Activated T-helper 9 cell treated with anti-CD3 and anti-CD28 coated beads, Interleukin-2, amount 50 U/mL, for 16 hours (primary cell): ENCODE measurements around the gene FARP1.
"Not testable (repeated sequence)": the region's sequence is repeated elsewhere in the genome, so short reads cannot be mapped to it uniquely, and the experiment has no call there.

ENCODE experiments used
- DNase-seq: peaks from one replicate; pipeline ENCODE4 v3.0.0-alpha.2; 2020; ENCODE audit warnings: low read depth

Gene FARP1

DNA sequence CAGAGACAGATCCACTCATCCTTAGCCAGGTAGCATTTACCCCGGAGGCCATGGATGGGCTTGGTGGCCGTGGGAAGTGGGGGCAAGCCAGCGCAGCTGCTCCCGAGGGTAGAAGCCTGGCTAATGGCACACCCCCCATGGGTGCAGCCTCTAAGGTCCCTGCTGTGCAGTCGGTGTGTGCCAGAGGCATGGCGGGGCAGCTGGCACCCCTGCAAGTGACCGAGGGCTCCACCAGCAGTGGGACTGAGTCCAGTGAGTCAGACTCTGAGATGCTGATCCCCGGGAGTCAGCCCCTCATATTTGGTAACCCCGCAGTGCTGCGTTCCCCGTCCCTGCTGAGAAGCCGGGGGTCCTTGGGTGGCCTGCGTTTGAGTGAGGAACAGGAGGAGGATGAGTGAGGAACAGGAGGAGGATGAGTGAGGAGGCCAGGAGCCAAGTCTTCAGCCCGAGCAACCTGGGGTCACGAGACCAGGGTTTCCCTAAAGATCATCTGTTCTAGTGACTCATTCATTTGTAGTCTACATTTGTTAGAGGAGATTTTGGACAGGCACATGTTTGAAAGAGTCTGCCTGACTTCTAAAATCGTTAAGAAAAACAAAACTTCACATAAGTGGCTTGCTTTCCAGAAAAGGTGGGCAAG, 253.3 kb downstream of the FARP1 start:
- no peak for DNase-seq

DNA sequence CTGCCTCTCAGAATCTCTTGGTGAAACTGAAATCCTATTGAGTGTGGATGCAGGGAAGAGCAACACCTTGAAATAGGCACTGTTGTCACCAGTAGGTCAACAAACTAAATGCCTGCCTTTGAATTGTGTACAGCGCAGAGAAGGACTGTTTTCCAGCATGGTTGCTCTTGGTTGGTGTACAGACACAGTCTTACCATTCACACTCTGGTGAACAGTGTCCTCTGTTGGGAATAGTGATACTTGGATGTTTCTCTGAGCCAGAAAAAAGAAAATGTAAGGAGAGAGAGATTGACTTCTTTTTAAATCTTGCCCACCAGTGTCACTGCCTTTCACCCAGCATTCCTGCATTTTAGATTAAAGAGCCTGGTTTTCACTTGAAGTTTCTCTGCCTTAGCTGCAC, 254.3 kb downstream of the FARP1 start:
- DNase-seq: no peak

DNA sequence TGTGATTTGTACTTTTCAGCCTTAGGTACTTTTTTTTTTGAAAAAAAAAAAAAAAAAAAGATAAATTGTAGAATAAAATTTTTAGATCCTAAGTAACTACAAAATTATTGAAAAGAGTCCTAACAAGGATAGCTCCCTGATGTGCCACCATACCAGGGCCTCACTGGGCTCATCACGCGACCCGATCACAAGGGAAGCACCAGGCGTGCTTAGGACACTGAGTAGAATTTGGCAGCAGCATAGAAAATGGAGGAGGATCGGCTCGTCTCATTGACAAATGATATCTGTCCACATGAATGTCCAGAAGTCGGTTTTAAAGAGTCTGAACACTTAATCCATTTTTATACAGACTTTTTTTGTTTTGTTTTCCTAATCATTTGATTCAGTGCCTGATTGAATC, 255.0 kb downstream of the FARP1 start:
- no peak for DNase-seq

DNA sequence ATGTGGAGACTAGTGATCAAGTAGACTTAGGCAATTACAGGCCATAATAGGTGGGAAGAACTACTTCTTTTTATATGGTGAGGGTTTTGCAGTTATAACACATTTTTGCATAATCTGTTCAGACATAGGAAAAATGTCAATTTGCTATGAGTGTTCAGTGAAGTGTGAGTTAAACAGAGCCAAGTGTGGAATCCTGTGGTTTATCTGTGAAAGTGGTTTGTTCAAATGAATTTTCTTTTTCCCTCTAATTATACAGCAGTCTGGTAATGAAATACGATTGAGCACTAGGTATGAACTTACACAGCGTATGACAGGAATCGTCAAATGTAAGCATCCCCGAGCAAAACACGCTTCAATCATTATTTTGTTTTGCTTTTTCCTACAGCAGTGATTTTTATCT, 255.7 kb downstream of the FARP1 start:
- DNase-seq: no peak

DNA sequence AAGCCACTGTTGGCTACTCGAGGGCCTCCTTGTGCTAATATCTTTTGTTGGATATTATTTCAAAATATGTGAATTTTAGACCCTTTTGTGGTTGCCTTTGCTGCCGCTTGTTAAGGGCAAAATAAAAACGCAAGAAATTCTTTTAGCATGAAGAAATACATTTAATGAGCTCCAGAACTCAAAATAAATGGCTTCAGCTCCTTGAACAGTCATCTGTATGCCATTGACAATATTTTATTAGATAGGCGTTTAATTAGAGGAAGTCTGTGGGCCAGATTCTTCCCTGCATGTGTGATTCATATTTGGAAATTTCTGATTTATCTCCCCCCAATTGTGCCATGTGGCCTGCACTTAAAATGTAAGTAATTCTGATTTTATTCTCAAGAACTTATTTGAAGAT, 256.9 kb downstream of the FARP1 start:
- no peak for DNase-seq

DNA sequence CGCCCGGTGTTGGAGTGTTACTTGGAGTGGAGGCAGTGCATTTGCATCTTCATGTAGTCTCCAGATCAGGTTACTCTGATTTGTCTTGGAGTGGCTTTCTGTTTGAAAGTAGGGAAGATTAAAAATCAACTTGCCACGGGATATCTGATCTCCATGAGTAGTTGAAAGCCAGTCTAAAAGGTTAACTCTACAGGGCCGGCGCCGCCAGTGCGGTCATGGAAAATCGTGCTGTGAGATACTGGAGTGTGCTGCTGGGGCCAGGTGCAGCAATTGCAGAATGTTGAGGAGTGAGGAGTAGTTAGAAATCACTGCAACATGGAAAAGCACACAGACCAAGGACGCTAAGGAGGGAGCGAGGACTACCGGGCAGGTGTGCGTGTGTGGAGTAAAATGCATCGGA, 259.0 kb downstream of the FARP1 start:
- DNase-seq: no peak

DNA sequence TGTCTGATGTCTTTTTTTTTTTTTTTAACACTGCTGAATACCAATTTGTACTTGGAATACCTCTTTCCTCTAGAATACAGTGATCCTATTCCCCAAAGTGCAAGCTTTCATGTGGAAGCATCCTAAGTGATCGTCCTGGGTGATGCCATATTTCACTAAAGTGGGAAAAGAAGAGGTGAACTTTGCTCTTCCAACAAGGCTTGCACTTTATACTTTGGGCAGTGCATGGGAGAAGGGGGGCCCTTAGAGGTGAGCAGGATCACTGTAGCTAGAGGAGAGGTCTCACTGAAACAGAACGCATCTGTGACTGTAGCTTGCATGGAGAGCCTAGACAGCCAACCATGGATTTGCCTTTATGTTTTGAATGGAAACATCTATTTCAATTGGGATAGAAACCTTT, 260.2 kb downstream of the FARP1 start:
- DNase-seq: no peak

DNA sequence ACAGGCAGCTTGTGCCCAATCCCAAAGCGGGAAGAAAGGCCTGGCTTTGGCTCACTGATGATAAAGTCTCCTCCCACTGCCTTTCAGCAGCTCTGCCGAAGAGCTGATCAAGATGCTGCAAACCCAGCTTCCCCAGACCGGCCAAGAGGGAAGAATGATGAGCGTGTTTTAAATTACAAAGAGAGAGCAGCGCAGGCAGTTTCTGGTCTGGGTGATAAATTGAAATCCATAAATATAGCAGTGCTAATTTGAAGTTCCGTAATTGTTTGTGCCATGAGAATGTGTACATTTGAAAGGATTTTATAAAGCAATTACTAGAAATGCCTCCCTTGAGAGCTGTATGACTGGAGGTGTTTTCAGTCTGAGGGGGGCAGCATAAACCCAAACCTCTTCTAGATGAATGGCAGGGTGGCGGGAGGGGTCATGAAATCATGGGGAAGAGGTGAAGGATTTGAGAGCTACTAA, 262.2 kb downstream of the FARP1 start:
- DNase-seq: no peak

DNA sequence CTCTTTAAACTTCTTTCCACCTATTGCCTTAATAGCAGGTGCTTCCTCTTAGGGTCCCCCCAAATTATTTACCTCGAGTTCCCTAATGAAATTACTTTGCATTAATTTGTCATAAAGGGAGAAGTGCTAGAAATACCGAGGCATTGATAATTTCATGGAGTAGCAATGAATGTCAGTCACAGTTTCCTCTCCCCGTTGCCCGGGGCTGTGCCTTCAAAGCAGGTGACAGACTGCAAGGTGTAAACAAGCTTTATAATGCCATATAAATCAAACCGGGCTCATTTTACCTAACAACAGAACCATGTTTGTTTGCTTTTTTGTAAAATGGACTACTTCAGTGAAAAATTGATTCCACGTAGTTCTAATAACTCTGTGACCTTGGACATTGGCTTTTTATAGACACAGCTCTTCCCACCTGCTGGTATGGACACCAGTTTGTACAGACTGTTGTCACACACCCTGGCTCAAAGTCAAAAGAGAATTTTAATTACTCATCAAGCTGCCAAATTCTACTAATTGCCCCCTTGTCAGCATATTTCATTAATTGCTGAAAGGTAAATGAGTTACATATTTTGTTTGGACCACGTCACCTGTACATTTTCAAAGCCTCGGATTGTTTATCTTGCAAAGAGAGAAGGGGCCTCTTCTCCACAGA, 262.9 kb downstream of the FARP1 start:
- DNase-seq: no peak

DNA sequence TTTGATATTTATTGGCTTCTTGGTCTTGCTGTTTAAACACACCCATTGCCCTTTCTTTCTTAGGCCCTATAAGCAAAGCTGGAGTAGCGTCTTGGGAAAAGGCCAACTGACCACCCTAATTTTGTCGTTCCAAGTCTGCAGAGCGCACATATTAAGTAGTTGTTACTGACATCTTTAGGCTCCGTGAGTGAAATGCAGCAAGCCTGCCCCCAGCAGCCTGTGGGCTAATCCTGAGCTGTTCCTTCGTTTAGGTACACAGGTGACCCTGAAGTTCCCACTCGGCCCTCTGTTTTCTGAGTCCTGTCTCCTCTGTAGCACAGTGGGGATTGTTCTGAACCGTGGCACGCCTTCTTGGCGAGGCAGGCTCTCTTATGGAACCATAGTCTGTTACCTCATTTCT, 263.5 kb downstream of the FARP1 start:
- no peak for DNase-seq

DNA sequence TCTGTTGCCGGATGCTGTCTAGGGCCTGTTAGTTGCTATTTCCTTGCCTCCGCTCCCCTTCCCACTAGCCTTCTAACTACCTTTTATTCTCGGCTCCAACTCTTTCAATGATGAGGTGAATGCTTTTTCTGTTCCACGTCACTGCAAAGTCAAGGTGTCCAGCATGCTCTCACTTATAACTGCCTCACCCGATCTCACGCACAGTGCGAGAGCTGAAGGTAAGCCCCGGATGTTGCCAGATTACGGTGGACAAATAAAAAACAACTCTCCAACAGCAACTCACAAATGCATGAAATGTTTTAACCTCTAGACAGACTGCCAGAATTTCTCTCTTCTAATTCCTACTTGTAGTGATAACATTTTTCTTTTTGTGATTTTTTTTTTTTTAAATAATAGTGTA, 264.1 kb downstream of the FARP1 start:
- no peak for DNase-seq

DNA sequence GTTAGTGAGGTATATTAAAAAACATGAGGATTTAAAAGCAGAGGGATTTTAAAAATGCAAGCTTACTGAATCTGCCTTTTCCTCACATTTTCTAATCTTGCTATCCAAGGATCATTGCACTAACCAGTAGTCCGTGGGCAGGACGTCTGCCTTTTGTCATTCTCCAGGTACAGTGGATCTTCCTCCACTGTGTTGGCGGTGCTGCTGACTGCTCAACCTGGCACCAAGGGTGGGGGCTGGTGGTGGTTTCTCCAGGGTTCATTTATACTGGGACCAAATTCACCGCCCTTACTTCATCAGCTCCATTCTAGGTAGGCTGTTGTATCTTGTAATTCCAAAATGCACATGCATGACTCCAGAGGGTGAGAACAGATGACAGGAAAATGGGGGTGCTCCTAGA, 264.7 kb downstream of the FARP1 start:
- no peak for DNase-seq

DNA sequence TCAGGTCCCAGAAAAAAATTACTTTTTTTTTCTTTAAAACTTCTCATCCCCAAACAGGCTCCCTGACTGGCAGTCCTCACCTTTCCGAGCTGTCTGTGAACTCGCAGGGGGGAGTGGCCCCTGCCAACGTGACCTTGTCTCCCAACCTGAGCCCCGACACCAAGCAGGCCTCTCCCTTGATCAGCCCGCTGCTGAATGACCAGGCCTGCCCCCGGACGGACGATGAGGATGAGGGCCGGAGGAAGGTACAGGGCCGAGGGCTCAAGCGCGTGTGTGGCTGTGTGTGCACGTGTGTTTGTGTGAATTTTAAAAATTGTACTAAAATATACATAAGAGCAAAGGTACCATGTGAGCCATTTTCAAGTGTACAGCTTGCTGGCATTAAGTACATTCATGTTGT, 266.4 kb downstream of the FARP1 start:
- no peak for DNase-seq

DNA sequence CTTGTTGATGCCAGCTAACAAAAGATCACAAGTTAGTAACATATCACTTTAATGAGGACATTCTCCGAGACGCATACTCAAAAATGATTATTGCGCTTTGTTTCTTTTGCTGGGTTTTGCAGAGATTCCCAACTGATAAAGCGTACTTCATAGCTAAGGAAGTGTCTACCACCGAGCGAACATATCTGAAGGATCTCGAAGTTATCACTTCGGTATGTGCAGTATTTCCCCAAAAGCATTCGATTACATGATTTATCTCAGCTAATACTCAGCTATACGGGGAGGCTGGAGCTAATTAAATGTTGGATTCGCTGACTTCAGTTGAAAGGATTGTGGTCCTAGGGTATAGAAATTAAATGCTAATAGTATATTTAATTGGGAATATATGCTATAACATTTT, 267.7 kb downstream of the FARP1 start:
- DNase-seq: no peak

DNA sequence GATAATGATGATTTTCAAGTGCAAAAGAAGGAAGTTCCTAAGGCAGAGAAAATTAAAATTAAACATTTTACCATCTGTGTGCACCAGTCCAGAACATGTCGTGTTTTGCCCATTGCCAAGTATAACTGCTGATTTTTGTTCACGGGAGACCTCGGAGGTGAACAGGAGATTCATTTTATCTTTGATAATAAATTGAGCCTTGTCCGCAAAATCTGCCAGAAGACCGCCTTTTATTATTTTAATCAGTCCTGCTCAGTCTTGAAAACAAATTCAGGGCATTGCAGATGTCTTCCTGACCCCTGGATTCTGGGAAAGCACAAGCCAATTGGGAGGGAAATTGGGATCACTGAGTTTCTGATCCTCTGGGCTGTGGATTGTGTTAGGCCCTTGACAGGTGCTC, 268.1 kb downstream of the FARP1 start:
- DNase-seq: no peak

DNA sequence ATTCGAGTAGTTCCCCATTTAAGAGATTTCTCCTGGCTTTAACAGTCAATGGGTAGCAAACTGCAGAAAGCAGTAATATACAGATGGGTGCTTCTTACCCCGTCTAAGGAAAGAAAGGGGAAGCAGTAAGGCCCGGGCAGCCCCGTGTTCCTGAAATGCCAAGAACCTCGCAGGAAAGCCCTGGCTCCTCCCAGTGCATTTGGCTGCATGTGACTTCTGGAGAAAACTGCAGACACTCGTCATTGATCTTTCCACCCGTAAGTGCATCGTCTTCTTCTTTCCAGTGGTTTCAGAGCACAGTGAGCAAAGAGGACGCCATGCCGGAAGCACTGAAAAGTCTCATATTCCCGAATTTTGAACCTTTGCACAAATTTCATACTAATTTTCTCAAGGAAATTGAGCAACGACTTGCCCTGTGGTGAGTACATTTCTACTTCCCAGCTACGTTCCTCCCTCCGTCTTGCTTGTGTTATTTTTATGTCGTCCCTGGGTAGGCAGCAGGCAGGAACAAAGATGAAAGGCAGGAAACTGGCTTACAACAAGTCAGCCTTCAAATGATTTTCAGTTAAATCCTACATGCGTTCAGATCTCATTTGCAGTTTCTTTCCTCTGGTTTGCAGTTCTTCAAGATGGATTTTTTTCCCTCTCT, 268.8 kb downstream of the FARP1 start:
- DNase-seq: no peak

DNA sequence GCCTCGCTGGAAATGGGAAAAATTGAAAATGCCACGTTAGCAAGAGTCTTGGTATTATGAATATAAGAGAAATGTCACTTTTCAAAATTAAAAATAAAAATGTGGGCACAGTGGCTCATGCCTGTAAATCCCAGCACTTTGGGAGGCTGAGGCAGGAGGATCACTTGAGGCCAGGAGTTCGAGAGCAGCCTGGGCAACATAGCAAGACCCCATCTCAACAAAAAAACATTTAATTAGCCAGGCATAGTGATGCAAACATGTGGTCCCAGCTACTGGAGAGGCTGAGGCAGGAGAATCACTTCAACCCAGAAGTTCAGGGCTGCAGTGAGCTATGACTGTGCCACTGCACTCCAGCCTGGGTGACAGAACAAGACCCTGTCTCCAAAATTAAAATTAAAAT, 270.4 kb downstream of the FARP1 start:
- not testable (repeated sequence) for DNase-seq

DNA sequence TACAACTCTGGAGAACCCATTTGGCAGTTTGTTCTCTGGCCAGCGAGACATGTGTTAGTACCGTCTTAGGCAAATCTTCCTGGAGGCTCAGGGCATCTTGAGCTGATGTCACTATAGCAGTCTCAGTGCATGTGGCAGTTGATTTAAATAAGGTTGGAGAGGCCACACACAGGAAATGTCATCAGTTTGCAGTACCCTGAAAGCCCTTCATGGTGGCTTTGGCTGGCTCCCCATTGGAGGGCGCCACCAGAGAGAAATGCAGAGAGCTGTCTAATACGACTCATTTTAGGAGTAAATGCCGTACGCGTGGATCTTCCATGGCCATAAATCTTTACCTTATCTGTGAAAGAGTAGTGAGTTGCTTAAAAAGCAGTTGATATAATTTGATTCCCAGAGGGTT, 270.9 kb downstream of the FARP1 start:
- DNase-seq: no peak

DNA sequence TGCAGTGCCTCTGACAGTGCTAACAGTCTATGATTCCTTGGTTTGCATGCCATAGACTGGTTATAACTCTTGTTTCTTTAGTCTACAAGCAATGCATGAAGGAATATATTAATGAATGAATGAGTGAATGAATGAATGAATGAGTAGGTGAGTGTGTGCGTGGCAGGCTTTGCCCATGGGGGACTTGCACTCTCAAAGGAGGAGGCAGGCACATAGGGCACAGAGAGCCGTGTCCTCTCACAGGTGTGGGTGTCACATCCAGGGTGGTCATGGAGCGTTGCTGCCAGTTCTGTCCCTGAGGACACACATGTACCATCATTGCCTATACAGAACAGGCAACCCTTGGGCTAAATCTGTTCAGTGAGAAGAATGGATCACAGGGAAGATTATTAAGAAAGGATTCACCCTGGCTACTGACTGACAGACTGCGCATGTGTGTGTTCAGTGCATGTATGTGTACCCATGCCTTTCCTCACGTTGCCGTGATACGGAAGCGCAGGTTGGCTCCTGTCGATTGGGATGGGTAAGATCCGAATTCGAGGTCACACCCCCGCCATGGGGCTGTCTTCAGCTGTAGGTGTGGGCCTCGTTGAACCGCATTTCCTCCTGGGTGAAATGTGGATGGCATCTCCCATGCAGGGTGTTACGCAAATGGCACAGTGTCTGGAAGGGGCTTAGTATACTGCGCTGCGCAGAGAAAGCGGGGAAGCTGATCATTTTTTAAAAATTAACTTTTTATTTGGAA, 272.6 kb downstream of the FARP1 start:
- DNase-seq: no peak

DNA sequence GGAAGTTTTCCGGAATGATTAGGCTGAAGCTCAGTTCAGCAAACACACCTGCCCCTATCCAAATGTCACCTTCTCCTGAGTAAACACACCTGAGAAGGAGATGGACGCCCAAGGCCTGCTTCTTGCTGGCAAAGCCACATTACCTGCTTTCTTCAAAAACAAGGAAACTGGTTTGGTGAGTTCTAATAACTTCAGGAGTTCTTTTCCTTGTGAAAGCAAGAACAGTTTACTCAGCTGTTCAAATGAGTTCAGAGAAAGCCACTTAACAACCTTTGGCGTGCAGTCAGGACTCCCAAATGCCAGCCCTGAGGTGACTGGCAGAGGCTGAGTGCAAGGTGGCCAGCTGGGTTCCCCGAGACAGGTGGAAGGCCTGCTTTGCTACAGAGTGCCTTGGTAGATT, 273.5 kb downstream of the FARP1 start:
- DNase-seq: no peak

DNA sequence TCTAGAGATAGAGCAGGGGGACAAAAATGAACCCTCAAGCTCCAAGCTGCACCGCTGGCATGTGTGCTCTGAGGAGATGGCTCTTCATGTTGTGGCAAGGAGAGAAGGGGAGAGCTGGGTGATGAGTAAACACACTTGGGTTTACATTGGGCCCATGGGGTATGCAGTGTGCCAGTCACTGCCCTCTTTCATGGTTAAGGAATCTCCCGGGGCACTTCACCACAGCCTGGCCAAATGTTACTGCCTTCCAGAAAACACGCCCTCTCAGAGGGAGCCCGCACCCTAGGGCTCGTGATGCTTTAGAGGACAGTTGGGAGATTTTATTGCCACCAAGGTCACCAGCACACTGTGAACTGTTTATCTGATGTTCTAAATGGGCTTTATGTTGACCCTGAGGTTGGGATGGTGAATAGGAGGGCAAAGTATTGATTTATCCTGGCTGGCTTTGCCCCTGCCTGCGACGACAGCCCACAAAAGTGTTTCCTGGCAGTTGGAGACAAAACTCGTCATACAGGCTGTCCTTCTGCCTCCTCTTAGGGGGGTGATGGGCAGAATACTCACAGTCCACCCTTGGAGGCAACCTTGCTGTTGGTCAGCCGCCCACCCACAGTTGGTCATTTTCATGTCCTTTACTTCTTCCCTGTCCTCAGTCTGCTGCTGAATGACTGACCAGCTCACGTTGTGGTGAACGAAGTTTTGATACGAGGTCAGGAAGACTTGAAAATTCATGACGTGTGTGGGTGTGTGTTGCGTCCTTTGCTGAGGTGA, 277.1 kb downstream of the FARP1 start:
- DNase-seq: no peak

DNA sequence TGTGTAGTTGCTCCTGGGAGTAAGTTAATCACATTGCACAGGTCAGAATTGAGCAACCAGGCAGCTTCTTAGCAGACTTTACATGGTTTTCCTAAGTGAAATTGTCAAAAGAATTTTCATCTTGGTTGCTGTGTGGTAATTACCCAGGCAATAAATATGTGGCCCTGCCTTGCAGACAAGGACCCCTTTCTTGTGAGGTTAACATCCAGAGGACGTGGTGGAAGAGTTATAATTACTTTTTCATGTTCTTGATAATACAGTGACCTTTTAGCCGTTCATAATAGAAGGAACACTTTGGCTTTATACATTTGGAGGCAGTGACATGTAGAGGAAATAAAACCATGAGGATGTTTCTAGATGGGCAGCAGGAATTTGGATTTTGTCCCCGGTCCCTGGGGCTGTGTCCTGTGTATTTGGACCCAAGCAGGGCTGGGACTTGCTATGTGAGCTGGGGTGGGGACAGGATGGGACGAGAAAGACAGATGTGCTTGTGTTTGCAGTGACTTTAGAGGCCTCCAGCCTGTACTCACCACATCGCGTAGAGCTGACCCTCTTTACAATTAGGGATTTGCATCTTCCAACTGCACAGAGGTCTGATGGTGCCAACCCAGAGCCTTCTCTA, 277.8 kb downstream of the FARP1 start:
- no peak for DNase-seq
